Thyroid gland (tissue), 4 donors: ENCODE measurements around the gene GADL1.

Experiments used
- POLR2A ChIP-seq, 2 donors: fragments of 450-650 bp; IDR thresholded peaks; one replicate each; pipeline ENCODE4 v1.6.1; 2017; ENCODE audit warnings: antibody characterized with exemption in 2 of 2, mild to moderate bottlenecking in 2 of 2, moderate library complexity in 1 of 2
- TF ChIP-seq, protein P1 (sequence below), 6 experiments: fragments of 200-600 bp in 3 of 6; fragments of 450-650 bp in 3 of 6; sonication (generic) in 3 of 6; IDR thresholded peaks; one replicate each; pipeline ENCODE4 v1.5.1; 2016 to 2019; ENCODE audit warnings: antibody characterized with exemption in 6 of 6, mild to moderate bottlenecking in 2 of 6, inconsistent platforms in 1 of 6, moderate library complexity in 1 of 6

DNA sequence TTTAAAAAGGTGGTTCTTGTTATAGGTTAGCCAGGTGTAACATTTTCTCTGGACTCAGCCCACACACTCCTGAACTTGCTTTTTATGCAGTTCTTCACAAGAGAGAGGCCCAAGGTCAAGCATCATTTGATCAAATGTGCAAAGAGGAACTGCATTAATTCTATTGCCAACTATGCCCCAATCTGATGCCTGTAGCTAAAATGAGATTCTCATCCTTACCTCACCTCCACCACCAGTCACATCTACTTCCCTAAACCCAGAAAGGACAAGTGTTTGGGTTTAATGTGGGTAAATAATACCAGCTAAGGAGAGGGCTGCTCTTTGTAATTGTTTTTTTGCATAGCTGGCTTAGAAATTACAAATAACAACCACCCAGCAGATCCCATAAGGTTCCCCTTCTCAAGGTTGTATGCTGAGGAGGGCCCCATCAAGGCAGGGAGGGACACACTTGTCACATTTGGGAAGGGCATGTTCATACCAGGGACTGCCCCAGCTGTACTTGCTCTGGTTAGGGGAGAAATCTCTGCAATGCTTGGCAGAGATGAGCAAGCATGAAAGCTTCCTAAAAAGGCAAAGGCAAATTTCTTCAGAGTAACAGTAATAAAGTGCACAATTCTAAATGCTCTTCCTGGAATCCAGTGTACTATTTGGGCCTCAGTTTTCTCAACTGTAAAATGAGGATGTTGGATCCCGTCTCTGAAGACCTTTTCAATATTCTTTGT, 211.9 kb downstream of the GADL1 start:
- TF ChIP-seq, protein P1, sequence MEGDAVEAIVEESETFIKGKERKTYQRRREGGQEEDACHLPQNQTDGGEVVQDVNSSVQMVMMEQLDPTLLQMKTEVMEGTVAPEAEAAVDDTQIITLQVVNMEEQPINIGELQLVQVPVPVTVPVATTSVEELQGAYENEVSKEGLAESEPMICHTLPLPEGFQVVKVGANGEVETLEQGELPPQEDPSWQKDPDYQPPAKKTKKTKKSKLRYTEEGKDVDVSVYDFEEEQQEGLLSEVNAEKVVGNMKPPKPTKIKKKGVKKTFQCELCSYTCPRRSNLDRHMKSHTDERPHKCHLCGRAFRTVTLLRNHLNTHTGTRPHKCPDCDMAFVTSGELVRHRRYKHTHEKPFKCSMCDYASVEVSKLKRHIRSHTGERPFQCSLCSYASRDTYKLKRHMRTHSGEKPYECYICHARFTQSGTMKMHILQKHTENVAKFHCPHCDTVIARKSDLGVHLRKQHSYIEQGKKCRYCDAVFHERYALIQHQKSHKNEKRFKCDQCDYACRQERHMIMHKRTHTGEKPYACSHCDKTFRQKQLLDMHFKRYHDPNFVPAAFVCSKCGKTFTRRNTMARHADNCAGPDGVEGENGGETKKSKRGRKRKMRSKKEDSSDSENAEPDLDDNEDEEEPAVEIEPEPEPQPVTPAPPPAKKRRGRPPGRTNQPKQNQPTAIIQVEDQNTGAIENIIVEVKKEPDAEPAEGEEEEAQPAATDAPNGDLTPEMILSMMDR (IDR thresholded peaks at IDR 0.05): no peak
- TF ChIP-seq POLR2A (IDR thresholded peaks at IDR 0.05): no peak
